Amniotic stem cell (primary cell): Measurements from ENCODE around the gene PLD4.
A peak's percentile ranks its signal among the peaks of the same experiment; 100 is the strongest.

Source experiments
- DNase-seq: peaks from one replicate; lab custom pipeline; 2025; lab: John Stamatoyannopoulos, UW

PLD4 gene

GRCh38 chr14:104954746-104955395 lies 30.2 kb downstream of the PLD4 start:
- DNase-seq: no peak

- no peak for DNase-seq
Measured at GRCh38 chr14:104955396-104955770, 30.7 kb downstream of the PLD4 start.

- DNase-seq: no peak
Measured at GRCh38 chr14:104956290-104956890, 31.7 kb downstream of the PLD4 start.

GRCh38 chr14:104957146-104958113 lies 32.8 kb downstream of the PLD4 start:
- no peak for DNase-seq

- DNase-seq: no peak
Measured at GRCh38 chr14:104964546-104964945, 39.9 kb downstream of the PLD4 start.

GRCh38 chr14:104965561-104966231 lies 41.0 kb downstream of the PLD4 start:
- DNase-seq: no peak

- DNase-seq: no peak
Measured at GRCh38 chr14:104966261-104966865, 41.7 kb downstream of the PLD4 start.

GRCh38 chr14:104966981-104967385 lies 42.3 kb downstream of the PLD4 start:
- DNase-seq: no peak

- DNase-seq: peak; percentile 26
Measured at GRCh38 chr14:104967386-104968152, 42.9 kb downstream of the PLD4 start.

GRCh38 chr14:104968153-104968527 lies 43.5 kb downstream of the PLD4 start:
- DNase-seq: no peak

GRCh38 chr14:104968541-104969401 lies 44.1 kb downstream of the PLD4 start:
- no peak for DNase-seq

GRCh38 chr14:104969741-104970230 lies 45.1 kb downstream of the PLD4 start:
- no peak for DNase-seq

GRCh38 chr14:104970231-104971068 lies 45.8 kb downstream of the PLD4 start:
- DNase-seq: peak; percentile 42

GRCh38 chr14:104971447-104972240 lies 47.0 kb downstream of the PLD4 start:
- no peak for DNase-seq

- no peak for DNase-seq
Measured at GRCh38 chr14:104972301-104973134, 47.8 kb downstream of the PLD4 start.

GRCh38 chr14:104973135-104973384 lies 48.4 kb downstream of the PLD4 start:
- DNase-seq: peak; percentile 92

GRCh38 chr14:104973385-104974145 lies 48.9 kb downstream of the PLD4 start:
- no peak for DNase-seq
